Fibroblast of villous mesenchyme (primary cell): ENCODE results near the gene SLC34A3. TPM values are rescaled to one million over a fixed set of nuclear protein-coding genes. Genes with fewer than 3 reads are reported as not detected.
"Not testable (repeated sequence)": the region's sequence is repeated elsewhere in the genome, so short reads cannot be mapped to it uniquely, and the experiment has no call there.

Source experiments
- DNase-seq: peaks from one replicate; pipeline ENCODE4 v3.0.0-alpha.2; 2010; ENCODE audit warnings: low read depth
- H3K4me3 ChIP-seq: 2 replicates; pipeline ENCODE4 v1.5.1; 2011; ENCODE audit warnings: low read depth, mild to moderate bottlenecking, low read length
- total RNA-seq: library from RNA; depleted of rRNA; stranded (reverse); fragments of >200 nt; gene quantifications from 2 replicates; pipeline ENCODE4 v1.2.3, GENCODE V29; 2012
- TF ChIP-seq, protein P1 (sequence below): IDR thresholded peaks from 2 replicates; pipeline ENCODE4 v1.5.1; 2012; ENCODE audit warnings: low read depth, mild to moderate bottlenecking, low read length; ENCODE audit not compliant: insufficient read depth

The SLC34A3 gene
- total RNA-seq, 1 donor, result not detected

DNA sequence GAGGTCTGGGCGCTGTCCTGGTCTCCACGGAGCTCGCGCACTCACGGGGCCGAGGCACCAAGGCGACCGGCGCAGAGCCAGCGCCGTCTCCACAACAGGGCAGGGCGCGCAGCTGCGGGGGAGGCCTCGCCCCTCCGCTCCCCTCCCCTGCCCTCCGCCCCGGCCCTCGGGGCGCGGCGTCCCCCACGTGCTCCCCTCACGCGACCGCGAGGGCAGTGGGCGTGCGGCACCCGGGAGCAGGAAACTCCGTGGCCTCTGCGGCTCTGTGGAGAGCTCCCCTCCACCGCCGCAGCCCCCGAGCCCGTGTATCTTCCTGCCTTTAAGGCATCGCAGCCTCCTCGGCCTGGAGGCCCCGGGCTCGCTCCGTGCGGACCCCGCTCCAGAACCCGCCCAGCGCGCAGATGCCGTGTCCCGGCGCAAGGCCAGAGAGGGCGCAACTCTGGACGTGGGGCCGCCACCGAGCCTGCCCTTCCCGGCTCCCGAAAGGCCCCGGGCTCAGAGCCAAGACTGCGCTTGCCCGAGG is 9.7 kb downstream of the SLC34A3 start:
- peak overlapping the region; percentile 65 for H3K4me3 ChIP-seq
- TF ChIP-seq, protein P1, sequence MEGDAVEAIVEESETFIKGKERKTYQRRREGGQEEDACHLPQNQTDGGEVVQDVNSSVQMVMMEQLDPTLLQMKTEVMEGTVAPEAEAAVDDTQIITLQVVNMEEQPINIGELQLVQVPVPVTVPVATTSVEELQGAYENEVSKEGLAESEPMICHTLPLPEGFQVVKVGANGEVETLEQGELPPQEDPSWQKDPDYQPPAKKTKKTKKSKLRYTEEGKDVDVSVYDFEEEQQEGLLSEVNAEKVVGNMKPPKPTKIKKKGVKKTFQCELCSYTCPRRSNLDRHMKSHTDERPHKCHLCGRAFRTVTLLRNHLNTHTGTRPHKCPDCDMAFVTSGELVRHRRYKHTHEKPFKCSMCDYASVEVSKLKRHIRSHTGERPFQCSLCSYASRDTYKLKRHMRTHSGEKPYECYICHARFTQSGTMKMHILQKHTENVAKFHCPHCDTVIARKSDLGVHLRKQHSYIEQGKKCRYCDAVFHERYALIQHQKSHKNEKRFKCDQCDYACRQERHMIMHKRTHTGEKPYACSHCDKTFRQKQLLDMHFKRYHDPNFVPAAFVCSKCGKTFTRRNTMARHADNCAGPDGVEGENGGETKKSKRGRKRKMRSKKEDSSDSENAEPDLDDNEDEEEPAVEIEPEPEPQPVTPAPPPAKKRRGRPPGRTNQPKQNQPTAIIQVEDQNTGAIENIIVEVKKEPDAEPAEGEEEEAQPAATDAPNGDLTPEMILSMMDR, result no peak
- DNase-seq, result peak; percentile 75

DNA sequence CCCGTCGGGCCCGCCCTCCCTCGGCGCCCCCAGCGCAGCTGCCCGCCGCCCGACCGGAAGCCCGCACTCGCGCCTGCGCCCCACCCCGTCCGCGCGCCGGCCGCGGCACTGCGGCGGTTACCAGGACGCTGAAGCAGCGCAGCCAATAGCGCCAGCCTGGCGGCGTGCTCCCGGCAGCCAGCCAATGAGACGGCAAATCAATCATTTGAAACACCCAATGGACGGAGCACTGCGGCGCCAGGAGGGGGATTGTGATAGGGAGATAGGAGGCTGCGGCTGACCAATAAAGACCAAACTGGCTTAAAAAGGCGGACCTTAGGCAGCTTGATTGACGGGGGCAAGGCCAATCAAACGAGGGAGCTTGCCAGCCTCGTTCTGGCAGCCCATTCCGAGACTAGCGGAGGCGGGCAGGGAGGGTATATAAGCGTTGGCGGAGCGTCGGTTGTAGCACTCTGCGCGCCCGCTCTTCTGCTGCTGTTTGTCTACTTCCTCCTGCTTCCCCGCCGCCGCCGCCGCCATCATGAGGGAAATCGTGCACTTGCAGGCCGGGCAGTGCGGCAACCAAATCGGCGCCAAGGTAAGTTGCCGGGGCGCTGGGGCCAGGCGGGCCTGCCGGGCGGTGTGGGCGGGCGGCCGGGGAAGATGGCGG is 10.3 kb downstream of the SLC34A3 start, which contains the start of gene TUBB4B:
TUBB4B (plus strand) TSS at position 447 of the 649 bp plus-strand sequence; CDS start at position 521, 74 bp downstream.
- TF ChIP-seq, protein P1, result no peak
- DNase-seq, result peak; percentile 100
- peak within 1 kb of the TSS; percentile 85 for H3K4me3 ChIP-seq

DNA sequence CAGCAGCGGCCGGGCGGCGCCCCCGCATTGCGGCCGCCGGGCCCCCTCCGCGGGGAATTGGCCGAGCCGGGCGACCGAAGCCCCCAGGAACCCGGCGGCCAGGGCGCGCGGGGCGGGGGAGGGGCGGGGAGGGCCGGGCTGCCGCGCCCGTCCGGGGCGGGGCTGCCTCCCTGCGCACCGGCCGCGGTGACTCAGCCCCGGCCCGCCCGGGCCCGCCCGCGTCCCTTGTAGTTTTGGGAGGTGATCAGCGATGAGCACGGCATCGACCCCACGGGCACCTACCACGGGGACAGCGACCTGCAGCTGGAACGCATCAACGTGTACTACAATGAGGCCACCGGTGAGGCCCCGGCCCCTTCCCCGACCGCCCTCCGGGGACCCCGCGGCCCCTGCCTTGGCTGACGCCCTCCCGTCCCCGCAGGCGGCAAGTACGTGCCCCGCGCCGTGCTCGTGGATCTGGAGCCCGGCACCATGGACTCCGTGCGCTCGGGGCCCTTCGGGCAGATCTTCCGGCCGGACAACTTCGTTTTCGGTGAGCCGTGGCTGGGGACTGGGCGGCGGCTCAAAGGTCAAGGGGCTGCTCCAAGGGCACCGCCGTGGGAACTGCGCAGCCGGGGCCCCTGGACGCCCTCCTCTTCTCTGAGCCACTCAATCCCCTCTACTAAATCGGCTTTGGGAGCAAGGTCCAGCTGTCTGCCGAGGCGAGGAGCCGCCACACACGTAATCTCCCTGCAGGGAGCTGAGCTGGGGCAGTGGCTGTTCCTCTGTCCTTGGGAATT is 11.0 kb downstream of the SLC34A3 start:
- peak overlapping the region; percentile 85 for H3K4me3 ChIP-seq
- peak; percentile 42 for DNase-seq
- TF ChIP-seq, protein P1, result no peak

DNA sequence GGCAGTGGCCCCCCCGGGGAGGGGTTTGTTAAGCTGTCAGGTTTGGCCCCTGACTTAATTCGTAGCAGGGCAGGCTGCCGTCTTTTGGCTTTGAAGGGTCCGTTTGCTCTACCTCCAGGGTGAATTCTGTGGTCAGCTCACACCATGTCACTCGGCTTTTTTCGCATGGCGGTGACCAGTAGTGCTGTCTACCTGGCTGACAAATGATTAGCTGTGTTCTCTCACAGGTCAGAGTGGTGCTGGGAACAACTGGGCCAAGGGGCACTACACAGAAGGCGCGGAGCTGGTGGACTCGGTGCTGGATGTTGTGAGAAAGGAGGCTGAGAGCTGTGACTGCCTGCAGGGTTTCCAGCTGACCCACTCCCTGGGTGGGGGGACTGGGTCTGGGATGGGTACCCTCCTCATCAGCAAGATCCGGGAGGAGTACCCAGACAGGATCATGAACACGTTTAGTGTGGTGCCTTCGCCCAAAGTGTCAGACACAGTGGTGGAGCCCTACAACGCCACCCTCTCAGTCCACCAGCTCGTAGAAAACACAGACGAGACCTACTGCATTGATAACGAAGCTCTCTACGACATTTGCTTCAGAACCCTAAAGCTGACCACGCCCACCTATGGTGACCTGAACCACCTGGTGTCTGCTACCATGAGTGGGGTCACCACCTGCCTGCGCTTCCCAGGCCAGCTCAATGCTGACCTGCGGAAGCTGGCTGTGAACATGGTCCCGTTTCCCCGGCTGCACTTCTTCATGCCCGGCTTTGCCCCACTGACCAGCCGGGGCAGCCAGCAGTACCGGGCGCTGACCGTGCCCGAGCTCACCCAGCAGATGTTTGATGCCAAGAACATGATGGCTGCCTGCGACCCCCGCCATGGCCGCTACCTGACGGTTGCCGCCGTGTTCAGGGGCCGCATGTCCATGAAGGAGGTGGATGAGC is 11.8 kb downstream of the SLC34A3 start:
- TF ChIP-seq, protein P1, result no peak
- no peak for DNase-seq
- H3K4me3 ChIP-seq, result peak overlapping the region; percentile 85

DNA sequence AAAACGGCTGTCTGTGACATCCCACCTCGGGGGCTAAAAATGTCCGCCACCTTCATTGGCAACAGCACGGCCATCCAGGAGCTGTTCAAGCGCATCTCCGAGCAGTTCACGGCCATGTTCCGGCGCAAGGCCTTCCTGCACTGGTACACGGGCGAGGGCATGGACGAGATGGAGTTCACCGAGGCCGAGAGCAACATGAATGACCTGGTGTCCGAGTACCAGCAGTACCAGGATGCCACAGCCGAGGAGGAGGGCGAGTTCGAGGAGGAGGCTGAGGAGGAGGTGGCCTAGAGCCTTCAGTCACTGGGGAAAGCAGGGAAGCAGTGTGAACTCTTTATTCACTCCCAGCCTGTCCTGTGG is 12.5 kb downstream of the SLC34A3 start:
- not testable (repeated sequence) for DNase-seq, H3K4me3 ChIP-seq

DNA sequence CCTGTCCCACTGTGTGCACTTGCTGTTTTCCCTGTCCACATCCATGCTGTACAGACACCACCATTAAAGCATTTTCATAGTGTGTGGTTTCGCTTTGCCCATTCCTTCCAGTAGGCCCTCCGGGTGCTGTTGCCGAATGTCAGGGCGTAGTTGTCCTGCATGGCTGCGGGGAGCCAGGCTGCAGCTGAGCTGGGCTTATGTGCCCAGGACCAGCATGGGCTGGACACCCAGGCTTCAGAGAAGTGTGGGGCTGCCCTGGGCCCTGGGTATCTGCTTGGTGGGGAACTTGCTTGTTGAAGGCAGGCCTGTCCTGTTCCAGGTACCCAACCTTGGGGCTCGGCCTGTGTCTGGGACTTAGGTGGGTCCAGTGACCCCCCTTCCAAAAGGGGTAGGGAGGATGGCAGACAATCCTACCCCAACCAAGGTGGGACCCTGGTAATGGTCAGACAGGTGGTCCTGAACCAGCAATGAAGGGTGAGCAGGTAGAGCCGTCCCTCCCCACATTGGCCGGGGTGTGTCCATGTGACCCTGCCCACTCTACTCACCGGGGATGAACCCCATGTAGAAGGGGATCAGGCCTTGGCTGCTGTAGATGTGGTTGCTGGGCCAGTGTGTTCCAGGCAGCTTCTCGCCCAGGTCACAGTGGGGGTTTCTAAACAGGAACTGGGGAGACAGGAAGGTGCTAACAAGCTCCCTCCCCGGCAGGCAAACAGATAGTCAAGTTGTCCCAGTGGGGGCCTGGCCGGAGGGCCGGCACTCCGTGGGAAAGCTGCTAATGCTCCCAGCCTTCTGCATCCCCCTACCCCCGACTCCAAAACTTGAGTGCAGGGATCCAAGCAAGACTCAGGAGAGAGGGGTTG is 13.2 kb downstream of the SLC34A3 start:
- H3K4me3 ChIP-seq, result no peak overlapping the region
- DNase-seq, result no peak
- TF ChIP-seq, protein P1, result no peak
